ENCODE measurements around the gene SLC66A2. TPM values are rescaled to one million over a fixed set of nuclear protein-coding genes. Genes with fewer than 3 reads are reported as not detected.

SLC66A2 gene
- total and polyA plus RNA-seq, 7 donors: 27.3 to 59.4 (median 33.2) TPM

- intact Hi-C loops (cut with DNase I): no loop called here
- H3K27me3 ChIP-seq: peaks cover 0 to 57% (median 34%) of the 10 kb centered on the region in 3 donors
- H3K36me3 ChIP-seq: no peaks in the 10 kb centered on the region
- TF ChIP-seq POLR2AphosphoS5 (IDR thresholded peaks at IDR 0.05) (no peak), POLR2A (IDR thresholded peaks at IDR 0.05) (no peak), EP300 (IDR thresholded peaks at IDR 0.05) (no peak), CTCF (IDR thresholded peaks at IDR 0.05) (no peak)
- WGBS, 2 donors: 89 to 90% methylated on average over 23 of the region's 23 CpGs
- DNase-seq: no peak
- H3K4me1 ChIP-seq: no peaks in the 10 kb centered on the region
- no peak overlapping the region for H3K4me3 ChIP-seq
- H3K9me3 ChIP-seq: no peaks in the 10 kb centered on the region
- no peak overlapping the region for H3K27ac ChIP-seq
Measured at GRCh38 chr18:79875931-79876461, 75.5 kb downstream of the SLC66A2 start.

GRCh38 chr18:79875531-79875919 is 75.9 kb downstream of the SLC66A2 start:
- intact Hi-C loops (cut with DNase I): no loop called here
- 88 to 90% methylated on average over 15 of the region's 15 CpGs for WGBS, 2 donors
- H3K27me3 ChIP-seq: peaks cover 0 to 57% (median 35%) of the 10 kb centered on the region in 3 donors

GRCh38 chr18:79874553-79875530 is 76.6 kb downstream of the SLC66A2 start:
- no peaks in the 10 kb centered on the region for H3K4me1 ChIP-seq
- DNase-seq: no peak
- intact Hi-C loops (cut with DNase I): no loop called here
- peaks cover 0 to 57% (median 35%) of the 10 kb centered on the region in 3 donors for H3K27me3 ChIP-seq
- TF ChIP-seq POLR2A (IDR thresholded peaks at IDR 0.05) (no peak), EP300 (IDR thresholded peaks at IDR 0.05) (no peak), POLR2AphosphoS5 (IDR thresholded peaks at IDR 0.05) (no peak), CTCF (IDR thresholded peaks at IDR 0.05) (no peak)
- no peaks in the 10 kb centered on the region for H3K36me3 ChIP-seq
- H3K9me3 ChIP-seq: no peaks in the 10 kb centered on the region
- WGBS, 2 donors: 83 to 88% methylated on average over 24 of the region's 24 CpGs
- no peak overlapping the region for H3K27ac ChIP-seq
- H3K4me3 ChIP-seq: no peak overlapping the region

More at GRCh38 chr18:79875531-79875919, 75.9 kb downstream of the SLC66A2 start:
- no peaks in the 10 kb centered on the region for H3K4me1 ChIP-seq
- TF ChIP-seq CTCF (IDR thresholded peaks at IDR 0.05): no peak
- TF ChIP-seq EP300 (IDR thresholded peaks at IDR 0.05): no peak
- no peak for DNase-seq
- no peaks in the 10 kb centered on the region for H3K9me3 ChIP-seq
- H3K4me3 ChIP-seq: no peak overlapping the region
- no peaks in the 10 kb centered on the region for H3K36me3 ChIP-seq
- H3K27ac ChIP-seq: no peak overlapping the region

GRCh38 chr18:79873449-79874110 is 77.9 kb downstream of the SLC66A2 start:
- intact Hi-C loops (cut with DNase I): no loop called here
- Histone ChIP-seq H3K9me3 (no peaks in the 10 kb centered on the region), H3K4me3 (no peak overlapping the region), H3K27me3 (peaks cover 0 to 57% (median 35%) of the 10 kb centered on the region in 3 donors), H3K4me1 (no peaks in the 10 kb centered on the region), H3K36me3 (no peaks in the 10 kb centered on the region), H3K27ac (no peak overlapping the region)
- DNase-seq: no peak
- TF ChIP-seq POLR2A (IDR thresholded peaks at IDR 0.05) (no peak), CTCF (IDR thresholded peaks at IDR 0.05) (no peak), EP300 (IDR thresholded peaks at IDR 0.05) (no peak), POLR2AphosphoS5 (IDR thresholded peaks at IDR 0.05) (no peak)
- 76 to 84% methylated on average over 34 of the region's 34 CpGs for WGBS, 2 donors

Measured in sigmoid colon (tissue), 7 donors.